Panc1 (cell line): ENCODE measurements around the gene PDP2. TPM values are rescaled to one million over a fixed set of nuclear protein-coding genes. Genes with fewer than 3 reads are reported as not detected.

Source experiments
- ATAC-seq: fragments of 200-7000 bp; cut with Tn5 transposase; 2 replicates; pipeline ENCODE4 v1.9.1; 2020; ENCODE audit warnings: mild to moderate bottlenecking, moderate library complexity
- BruUV-seq: library from RNA; stranded (reverse); fragments of 400-500 nt; replicated peaks from 2 replicates; lab custom pipeline; 2021; lab: Mats Ljungman, UMichigan
- CTCF ChIA-PET: fragments of 300-600 bp; sonication (Branson Sonifier 250); formaldehyde crosslinking; loops from one replicate; lab custom pipeline; 2022; ENCODE audit warnings: antibody characterized with exemption; lab: Charles Lee
- POLR2A ChIA-PET: fragments of 300-600 bp; sonication (Branson Sonifier 250); formaldehyde crosslinking; loops from one replicate; lab custom pipeline; 2022; ENCODE audit warnings: antibody characterized with exemption; lab: Charles Lee
- DNase-seq: peaks from one replicate; pipeline ENCODE4 v3.0.0-alpha.2; 2010; ENCODE audit warnings: low read depth, low spot score
- H3K27ac ChIP-seq: 2 replicates; pipeline ENCODE4 v1.5.1; 2011; ENCODE audit warnings: mild to moderate bottlenecking, low read length, inconsistent platforms
- H3K27me3 ChIP-seq: fragments of 200-500 bp; sonication (Bioruptor generic); 2 replicates; pipeline ENCODE4 v1.6.0; 2014; ENCODE audit warnings: low read length, inconsistent platforms; ENCODE audit not compliant: control insufficient read depth, insufficient read depth
- H3K36me3 ChIP-seq: fragments of 200-500 bp; sonication (Bioruptor generic); 2 replicates; pipeline ENCODE4 v1.5.1; 2014; ENCODE audit warnings: inconsistent platforms, mild to moderate bottlenecking, low read length, moderate library complexity; ENCODE audit not compliant: control insufficient read depth, insufficient read depth
- H3K4me1 ChIP-seq: 2 replicates; pipeline ENCODE4 v1.5.1; 2011; ENCODE audit warnings: inconsistent platforms, mild to moderate bottlenecking, low read length, moderate library complexity; ENCODE audit not compliant: control insufficient read depth, insufficient read depth
- H3K4me3 ChIP-seq, 2 experiments: 2 replicates each; pipeline ENCODE4 v1.5.1; 2011 to 2012; ENCODE audit warnings: low read depth in 2 of 2, low read length in 2 of 2, mild to moderate bottlenecking in 2 of 2, inconsistent platforms in 1 of 2, moderate library complexity in 1 of 2
- H3K9me3 ChIP-seq: fragments of 200-500 bp; sonication (Bioruptor generic); 2 replicates; pipeline ENCODE4 v1.5.1; 2014; ENCODE audit warnings: low read depth, mild to moderate bottlenecking, inconsistent platforms, low read length, moderate library complexity; ENCODE audit not compliant: control insufficient read depth, insufficient read depth
- CTCF ChIP-seq: fragments of 450-650 bp; IDR thresholded peaks from 2 replicates; pipeline ENCODE4 v1.5.1; 2017; ENCODE audit warnings: mild to moderate bottlenecking
- POLR2AphosphoS5 ChIP-seq: IDR thresholded peaks from 2 replicates; pipeline ENCODE4 v1.6.1; 2012; ENCODE audit warnings: mild to moderate bottlenecking, low read depth, low read length, moderate library complexity
- REST ChIP-seq, 2 experiments: IDR thresholded peaks; 2 replicates each; pipeline ENCODE4 v1.6.1; 2011 to 2012; ENCODE audit warnings: low read depth in 2 of 2, control low read depth in 1 of 2, low read length in 1 of 2, mild to moderate bottlenecking in 1 of 2, moderate library complexity in 1 of 2; ENCODE audit not compliant: insufficient read depth in 1 of 2
- SIN3A ChIP-seq: IDR thresholded peaks from 2 replicates; pipeline ENCODE4 v1.6.1; 2012; ENCODE audit warnings: low read depth, mild to moderate bottlenecking, low read length, moderate library complexity, borderline replicate concordance; ENCODE audit not compliant: insufficient read depth
- TCF7L2 ChIP-seq: IDR thresholded peaks from 2 replicates; pipeline ENCODE4 v1.6.1; 2011; ENCODE audit warnings: mild to moderate bottlenecking, low read depth, low read length, inconsistent platforms
- in situ Hi-C: cut with HindIII; loops from 2 replicates; pipeline ENCODE4 v1.10.0; 2016; ENCODE audit warnings: low sequenced_read_pairs, low pct_unique_long_range_greater_than_20kb
- intact Hi-C: fragments of 100-400 bp; cut with micrococcal nuclease; formaldehyde crosslinking; loops from one replicate; pipeline ENCODE4 v1.10.0; 2022; ENCODE audit not compliant: unreplicated experiment
- total RNA-seq: library from RNA; stranded (reverse); gene quantifications from one replicate; pipeline ENCODE4 v1.2.1, GENCODE V29; 2021; ENCODE audit not compliant: unreplicated experiment

PDP2 gene
- total RNA-seq, 1 experiment from 2014 or later: 15.9 TPM

GRCh38 chr16:66846266-66846665 is 34.0 kb upstream of the PDP2 start:
- no peak for DNase-seq
- H3K4me3 ChIP-seq: no peak overlapping the region
- H3K36me3 ChIP-seq: no peaks in the 10 kb centered on the region
- intact Hi-C loops: no loop called here
- no peak for ATAC-seq
- no peaks in the 10 kb centered on the region for H3K4me1 ChIP-seq
- ChIA-PET POLR2A (no interaction called here), CTCF (no interaction called here)
- H3K27ac ChIP-seq: no peak overlapping the region
- H3K9me3 ChIP-seq: no peaks in the 10 kb centered on the region
- no peaks in the 10 kb centered on the region; the same call in 1 of the 2 replicates for H3K27me3 ChIP-seq
- TF ChIP-seq POLR2AphosphoS5 (no peak), REST (IDR thresholded peaks at IDR 0.05; ENCODE audit: insufficient read depth in 1 of 2, low read depth in 2 of 2, low read length in 1 of 2) (no peak), TCF7L2 (no peak), CTCF (no peak), SIN3A (no peak)
- in situ Hi-C loops: no loop called here
- no TSS peak for BruUV-seq

GRCh38 chr16:66846831-66847230 is 33.5 kb upstream of the PDP2 start:
- ChIA-PET POLR2A (no interaction called here), CTCF (no interaction called here)
- Histone ChIP-seq H3K4me3 (no peak overlapping the region), H3K9me3 (no peaks in the 10 kb centered on the region), H3K4me1 (no peaks in the 10 kb centered on the region), H3K27me3 (no peaks in the 10 kb centered on the region; the same call in 1 of the 2 replicates), H3K36me3 (no peaks in the 10 kb centered on the region), H3K27ac (no peak overlapping the region)
- TF ChIP-seq SIN3A (no peak), TCF7L2 (no peak), CTCF (no peak), REST (IDR thresholded peaks at IDR 0.05; ENCODE audit: insufficient read depth in 1 of 2, low read depth in 2 of 2, low read length in 1 of 2) (no peak), POLR2AphosphoS5 (no peak)
- intact Hi-C loops: no loop called here
- DNase-seq: no peak
- in situ Hi-C loops: no loop called here
- ATAC-seq: no peak
- BruUV-seq: no TSS peak
